ENCODE data around the gene UROS. TPM values are rescaled to one million over a fixed set of nuclear protein-coding genes. Genes with fewer than 3 reads are reported as not detected.

The UROS gene
- polyA plus RNA-seq, 1 experiment = 56.6 TPM

DNA sequence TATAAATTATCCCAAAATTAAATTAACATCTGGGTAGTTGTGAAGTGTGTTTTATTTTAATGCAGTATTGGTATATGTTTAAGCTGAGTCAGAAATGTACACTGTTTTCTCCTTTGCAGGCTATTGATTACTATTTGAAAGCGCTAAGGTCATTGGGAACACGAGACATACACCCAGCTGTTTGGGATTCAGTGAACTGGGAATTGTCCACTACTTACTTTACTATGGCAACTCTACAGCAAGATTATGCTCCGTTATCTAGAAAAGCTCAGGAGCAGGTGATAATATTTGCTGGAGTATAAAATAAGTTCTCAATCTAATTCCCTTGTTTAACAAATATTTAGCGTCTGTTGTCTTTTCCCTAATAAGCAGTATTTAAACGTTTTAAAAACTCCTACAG, 75.6 kb downstream of the UROS start:
- Histone ChIP-seq H3K36me3 (ENCODE audit: control insufficient read depth, insufficient read depth, low read length) (peaks cover 26% of the 10 kb centered on the region), H3K4me3 (ENCODE audit: low read depth, low read length) (no peak overlapping the region), H3K27me3 (ENCODE audit: control insufficient read depth, insufficient read depth, low read length) (no peaks in the 10 kb centered on the region)
- ChIA-PET POLR2A (no interaction called here), CTCF (interaction anchor here (1.0 kb wide), 1 partner anchor 12 kb away, joined by 3 read pairs; no protein-coding TSS in a partner anchor)
- no peak for DNase-seq (ENCODE audit: low read depth)
- TF ChIP-seq CTCF (IDR thresholded peaks at IDR 0.05; ENCODE audit: insufficient read depth, low read depth, low read length) = no peak

- Histone ChIP-seq H3K27me3 (ENCODE audit: control insufficient read depth, insufficient read depth, low read length) (no peaks in the 10 kb centered on the region), H3K36me3 (ENCODE audit: control insufficient read depth, insufficient read depth, low read length) (peaks cover 29% of the 10 kb centered on the region), H3K4me3 (ENCODE audit: low read depth, low read length) (no peak overlapping the region)
- TF ChIP-seq CTCF (IDR thresholded peaks at IDR 0.05; ENCODE audit: insufficient read depth, low read depth, low read length) = no peak
- no peak for DNase-seq (ENCODE audit: low read depth)
- ChIA-PET POLR2A (no interaction called here), CTCF (no interaction called here)
Observed at GRCh38 chr10:125744909-125745308, 78.1 kb downstream of the UROS start.

DNA sequence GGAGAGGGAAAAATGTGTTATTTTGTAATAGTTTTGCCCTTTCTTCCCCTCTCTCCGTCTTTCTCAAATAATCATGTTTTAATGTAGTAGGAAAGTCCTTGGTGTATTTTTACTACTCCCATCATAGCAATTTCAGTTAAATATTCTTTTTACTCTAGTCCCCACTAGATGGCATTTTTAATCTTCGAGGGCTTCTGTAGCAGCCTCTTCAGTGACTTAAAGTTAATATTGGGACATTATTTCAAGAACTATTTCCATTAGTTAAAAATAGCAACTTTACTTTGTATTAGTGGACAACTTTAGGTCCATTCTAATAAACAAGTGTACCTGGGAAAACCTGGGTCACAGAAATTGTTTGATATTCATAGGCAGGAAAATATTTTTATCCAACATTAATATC, 80.6 kb downstream of the UROS start:
- Histone ChIP-seq H3K27me3 (ENCODE audit: control insufficient read depth, insufficient read depth, low read length) (no peaks in the 10 kb centered on the region), H3K4me3 (ENCODE audit: low read depth, low read length) (no peak overlapping the region), H3K36me3 (ENCODE audit: control insufficient read depth, insufficient read depth, low read length) (peaks cover 28% of the 10 kb centered on the region)
- ChIA-PET CTCF (no interaction called here), POLR2A (no interaction called here)
- peak; percentile 13; the same call in 1 of the 2 replicates for TF ChIP-seq CTCF (IDR thresholded peaks at IDR 0.05; ENCODE audit: insufficient read depth, low read depth, low read length)
- DNase-seq (ENCODE audit: low read depth) = no peak

GRCh38 chr10:125739994-125740679, 82.9 kb downstream of the UROS start:
- TF ChIP-seq CTCF (IDR thresholded peaks at IDR 0.05; ENCODE audit: insufficient read depth, low read depth, low read length) = no peak
- Histone ChIP-seq H3K27me3 (ENCODE audit: control insufficient read depth, insufficient read depth, low read length) (no peaks in the 10 kb centered on the region), H3K36me3 (ENCODE audit: control insufficient read depth, insufficient read depth, low read length) (peaks cover 24% of the 10 kb centered on the region), H3K4me3 (ENCODE audit: low read depth, low read length) (no peak overlapping the region)
- ChIA-PET POLR2A (no interaction called here), CTCF (interaction anchor here (1.1 kb wide), 1 partner anchor 11 kb away, joined by 3 read pairs; no protein-coding TSS in a partner anchor)
- no peak for DNase-seq (ENCODE audit: low read depth)

Small RNAs within 50 kb of the gene (small RNA-seq; reads per million reads assigned to genes)
- gene MIR4484 (ENCODE audit: insufficient read length, low read depth, low replicate concordance) (3.8 reads per million, percentile 50 among the genes with 10 or more reads in this experiment), gene RF00017 (ENCODE audit: insufficient read length, low read depth, low replicate concordance) (not detected)

Other genes with a start within 250 kb of the UROS start
- gene TEX36, start 140.1 kb downstream of the UROS start, polyA plus RNA-seq (2011; rRNA removed) = 0.11 TPM in 1 of 2 replicates, not detected in the other
- 15.7 and 20.1 TPM in 2 replicates for gene EDRF1, start 103.5 kb downstream of the UROS start, polyA plus RNA-seq (2011; rRNA removed)
- gene MMP21, start 47.4 kb downstream of the UROS start, polyA plus RNA-seq (2011; rRNA removed) = not detected in 2 replicates
- gene BCCIP, start 288 bp upstream of the UROS start, polyA plus RNA-seq (2011; rRNA removed) = 13.2 and 33.0 TPM in 2 replicates
- 18.2 and 29.7 TPM in 2 replicates for gene DHX32, start 58.0 kb upstream of the UROS start, polyA plus RNA-seq (2011; rRNA removed)
- gene FANK1, start 73.3 kb upstream of the UROS start, polyA plus RNA-seq (2011; rRNA removed) = 1.8 and 2.4 TPM in 2 replicates

Data from BJ (cell line).